Muscle of leg (tissue), 11 donors: Measurements from ENCODE around the gene FAM163A. TPM values are rescaled to one million over a fixed set of nuclear protein-coding genes. Genes with fewer than 3 reads are reported as not detected.
"Not testable (repeated sequence)": the region's sequence is repeated elsewhere in the genome, so short reads cannot be mapped to it uniquely, and the experiment has no call there.

Source experiments
- DNase-seq: peaks from one replicate; pipeline ENCODE4 v3.0.0; 2013
- H3K27ac ChIP-seq: one replicate; pipeline ENCODE4 v1.5.1; 2013; ENCODE audit warnings: mild to moderate bottlenecking, low read length, control low read depth
- H3K27me3 ChIP-seq: one replicate; pipeline ENCODE4 v1.6.1; 2013; ENCODE audit warnings: low read length; ENCODE audit not compliant: control insufficient read depth, insufficient read depth
- H3K36me3 ChIP-seq: one replicate; pipeline ENCODE4 v1.6.1; 2013; ENCODE audit warnings: low read length; ENCODE audit not compliant: control insufficient read depth, insufficient read depth
- H3K4me1 ChIP-seq: one replicate; pipeline ENCODE4 v1.6.1; 2013; ENCODE audit warnings: low read length; ENCODE audit not compliant: control insufficient read depth, insufficient read depth
- H3K4me3 ChIP-seq: one replicate; pipeline ENCODE4 v1.5.1; 2013; ENCODE audit warnings: low read length, control low read depth
- H3K9me3 ChIP-seq: replicated peaks from 2 replicates; pipeline ENCODE4 v1.6.1; 2013; ENCODE audit warnings: low read depth, low read length; ENCODE audit not compliant: control insufficient read depth
- WGBS: methylation state at CpG from one replicate; pipeline ENCODE4 v1.1.5; 2013; ENCODE audit warnings: missing lambda C conversion rate; ENCODE audit not compliant: insufficient coverage; 5-methylcytosine and 5-hydroxymethylcytosine counted together
- polyA plus RNA-seq, 8 donors: library from polyadenylated mRNA; unstranded; fragments of 120-200 nt; gene quantifications; one replicate each; pipeline versions ENCODE4 v1.2.1 to v1.2.3, GENCODE V29; 2013; ENCODE audit warnings: inconsistent platforms in 1 of 8, low replicate concordance in 1 of 8; ENCODE audit not compliant: insufficient read length in 8 of 8, insufficient read depth in 1 of 8
- total RNA-seq: library from RNA; stranded (reverse); fragments of 120-200 nt; gene quantifications from one replicate; pipeline ENCODE4 v1.2.4, GENCODE V29; 2013

The FAM163A gene
- total and polyA plus RNA-seq, 9 donors = 0.27 to 1.00 (median 0.72) TPM

GRCh38 chr1:179804417-179804816 is 61.3 kb downstream of the FAM163A start:
- H3K27ac ChIP-seq, H3K4me3 ChIP-seq, H3K27me3 ChIP-seq, H3K9me3 ChIP-seq, H3K36me3 ChIP-seq, DNase-seq, H3K4me1 ChIP-seq: not testable (repeated sequence)
- no CpG with 5 or more reads among the region's 2 CpGs for WGBS

GRCh38 chr1:179805291-179806195 is 62.5 kb downstream of the FAM163A start:
- Histone ChIP-seq H3K27ac (no peak overlapping the region), H3K9me3 (no peaks in the 10 kb centered on the region), H3K27me3 (peaks cover 5% of the 10 kb centered on the region), H3K4me1 (peaks cover 11% of the 10 kb centered on the region), H3K4me3 (no peak overlapping the region), H3K36me3 (no peaks in the 10 kb centered on the region)
- WGBS = 81% methylated on average over 6 of the region's 19 CpGs
- DNase-seq = no peak

GRCh38 chr1:179806333-179806732 is 63.2 kb downstream of the FAM163A start:
- Histone ChIP-seq H3K36me3 (no peaks in the 10 kb centered on the region), H3K9me3 (no peaks in the 10 kb centered on the region), H3K27me3 (peaks cover 7% of the 10 kb centered on the region), H3K4me3 (no peak overlapping the region), H3K27ac (no peak overlapping the region), H3K4me1 (peaks cover 11% of the 10 kb centered on the region)
- WGBS = 49% methylated on average over 2 of the region's 4 CpGs
- no peak for DNase-seq

GRCh38 chr1:179807291-179807690 is 64.2 kb downstream of the FAM163A start:
- no peak for DNase-seq
- H3K4me1 ChIP-seq = peaks cover 11% of the 10 kb centered on the region
- 71% methylated on average over 8 of the region's 9 CpGs for WGBS
- H3K36me3 ChIP-seq = no peaks in the 10 kb centered on the region
- no peaks in the 10 kb centered on the region for H3K9me3 ChIP-seq
- no peak overlapping the region for H3K4me3 ChIP-seq
- no peak overlapping the region for H3K27ac ChIP-seq
- H3K27me3 ChIP-seq = peaks cover 11% of the 10 kb centered on the region

GRCh38 chr1:179807691-179808485 is 64.8 kb downstream of the FAM163A start:
- WGBS = 81% methylated on average over 7 of the region's 11 CpGs

GRCh38 chr1:179808503-179808902 is 65.4 kb downstream of the FAM163A start:
- Histone ChIP-seq H3K4me3 (no peak overlapping the region), H3K4me1 (peaks cover 20% of the 10 kb centered on the region), H3K27me3 (peaks cover 17% of the 10 kb centered on the region), H3K9me3 (no peaks in the 10 kb centered on the region), H3K27ac (no peak overlapping the region), H3K36me3 (no peaks in the 10 kb centered on the region)
- no CpG with 5 or more reads among the region's 1 CpG for WGBS
- DNase-seq = no peak

More at GRCh38 chr1:179807691-179808485, 64.8 kb downstream of the FAM163A start:
- peaks cover 17% of the 10 kb centered on the region for H3K4me1 ChIP-seq
- H3K9me3 ChIP-seq = no peaks in the 10 kb centered on the region
- H3K27me3 ChIP-seq = peaks cover 17% of the 10 kb centered on the region
- no peak overlapping the region for H3K4me3 ChIP-seq
- no peak for DNase-seq
- no peak overlapping the region for H3K27ac ChIP-seq
- no peaks in the 10 kb centered on the region for H3K36me3 ChIP-seq

GRCh38 chr1:179809506-179810366 is 66.6 kb downstream of the FAM163A start:
- Histone ChIP-seq H3K9me3 (no peaks in the 10 kb centered on the region), H3K4me1 (peaks cover 29% of the 10 kb centered on the region), H3K4me3 (no peak overlapping the region), H3K36me3 (no peaks in the 10 kb centered on the region), H3K27ac (no peak overlapping the region), H3K27me3 (peaks cover 17% of the 10 kb centered on the region)
- WGBS = 13% methylated on average over 7 of the region's 14 CpGs
- peak; percentile 80 for DNase-seq

GRCh38 chr1:179810367-179810715 is 67.2 kb downstream of the FAM163A start:
- H3K4me3 ChIP-seq = no peak overlapping the region
- H3K4me1 ChIP-seq = peaks cover 34% of the 10 kb centered on the region
- no peak overlapping the region for H3K27ac ChIP-seq
- H3K9me3 ChIP-seq = no peaks in the 10 kb centered on the region
- no peaks in the 10 kb centered on the region for H3K36me3 ChIP-seq
- no peak for DNase-seq
- H3K27me3 ChIP-seq = peaks cover 17% of the 10 kb centered on the region
- 53% methylated on average over 6 of the region's 7 CpGs for WGBS

GRCh38 chr1:179812501-179813292 is 69.6 kb downstream of the FAM163A start:
- Histone ChIP-seq H3K36me3 (no peaks in the 10 kb centered on the region), H3K4me1 (peaks cover 56% of the 10 kb centered on the region), H3K4me3 (no peak overlapping the region), H3K9me3 (no peaks in the 10 kb centered on the region), H3K27ac (no peak overlapping the region), H3K27me3 (peaks cover 17% of the 10 kb centered on the region)
- 76% methylated on average over 37 of the region's 37 CpGs for WGBS
- no peak for DNase-seq
